ENCODE results near the gene PIEZO2.

PIEZO2 gene

DNA sequence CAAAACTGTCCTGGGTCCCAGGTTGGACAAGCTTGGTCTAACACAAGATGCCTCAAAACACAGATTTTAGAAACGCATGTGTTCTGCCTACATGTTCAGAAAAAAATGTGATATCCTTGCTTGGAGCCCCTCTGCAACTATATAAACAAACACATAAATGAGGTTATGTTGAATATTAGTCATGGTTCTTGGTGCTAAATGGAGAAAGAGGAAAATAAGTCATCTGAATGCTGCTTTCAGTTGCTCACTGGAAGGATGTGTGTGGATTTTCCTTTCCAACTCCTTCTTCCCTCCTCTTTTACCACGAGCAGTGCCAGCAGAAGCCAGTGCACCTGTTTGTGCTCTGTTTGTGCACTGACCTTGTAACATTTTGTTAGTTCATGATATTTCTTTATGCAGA lies 85.3 kb downstream of the PIEZO2 start:
- DNase-seq: no peak

DNA sequence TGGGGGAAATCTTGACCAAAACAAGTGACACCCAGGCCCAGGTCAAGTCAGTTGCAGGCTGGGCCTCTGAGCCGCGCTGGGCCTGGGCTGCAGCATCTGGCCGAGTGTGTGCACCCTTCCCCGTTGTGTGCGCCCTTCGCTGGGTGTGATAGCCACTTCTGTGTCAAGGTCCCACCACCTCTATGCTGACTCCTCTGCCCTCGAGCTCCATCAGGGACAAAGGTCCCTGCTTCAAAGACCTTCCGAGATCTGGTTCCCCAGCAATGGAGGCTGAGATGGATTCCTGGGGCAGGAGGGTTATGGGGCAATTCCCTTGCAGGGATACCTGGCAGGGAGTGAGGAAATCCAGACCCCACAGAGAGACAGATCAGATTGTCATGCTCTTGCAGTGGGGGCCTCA lies 93.6 kb downstream of the PIEZO2 start:
- DNase-seq: no peak

DNA sequence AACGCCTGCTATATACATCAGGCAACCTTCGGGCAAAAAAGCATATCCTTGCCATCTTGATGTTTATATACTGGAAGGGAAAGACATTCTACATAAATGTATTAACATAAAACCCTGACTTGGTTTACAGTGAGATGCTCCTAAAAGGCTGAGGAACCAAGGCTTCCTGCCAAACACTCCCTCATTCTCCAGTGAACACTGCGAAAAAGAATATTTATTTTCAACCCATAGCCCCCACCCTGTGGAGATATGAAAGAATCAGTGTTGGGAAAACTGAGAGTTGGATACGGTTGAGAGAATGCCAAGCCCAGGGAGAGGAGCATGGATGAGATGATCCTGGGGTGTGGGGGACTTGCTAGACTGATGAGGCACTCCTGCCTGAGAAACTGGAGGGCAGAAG lies 94.9 kb downstream of the PIEZO2 start:
- DNase-seq: no peak

DNA sequence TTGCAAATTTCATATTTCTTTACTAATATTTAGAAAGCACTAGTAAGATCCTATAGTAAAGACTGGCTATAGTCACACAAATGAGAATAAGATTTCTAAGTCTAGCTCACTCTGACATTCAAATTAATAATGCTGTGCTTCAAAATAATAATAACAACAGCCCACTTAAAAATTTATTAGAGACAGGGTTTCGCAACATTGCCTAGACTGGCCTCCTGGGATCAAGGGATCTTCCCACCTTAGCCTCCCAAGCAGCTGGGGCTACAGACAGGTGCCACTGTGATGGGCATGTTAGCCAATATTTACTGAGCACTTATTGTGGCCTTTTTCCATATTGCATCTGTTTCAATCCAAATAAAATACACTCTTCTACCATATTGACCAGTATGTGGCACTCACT lies 96.1 kb downstream of the PIEZO2 start:
- DNase-seq: no peak

DNA sequence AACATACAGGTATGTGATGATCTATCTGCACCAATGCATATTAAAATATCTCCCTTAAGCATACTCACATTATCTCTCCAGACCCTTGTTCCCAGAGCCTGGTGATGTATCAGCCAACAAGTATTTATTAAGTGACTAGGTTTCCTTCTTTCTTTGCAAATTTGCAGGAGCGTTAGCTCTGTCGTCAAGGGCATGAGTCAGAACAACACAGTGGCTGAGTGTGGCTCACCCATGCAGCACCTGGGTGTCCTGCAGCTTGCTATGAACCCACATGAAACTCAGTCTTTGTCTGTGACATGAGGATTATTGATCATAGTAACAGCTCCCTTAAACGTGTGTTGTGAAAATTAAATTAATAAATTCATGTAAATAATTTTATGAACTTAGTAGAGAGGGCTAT lies 96.6 kb downstream of the PIEZO2 start:
- DNase-seq: no peak

DNA sequence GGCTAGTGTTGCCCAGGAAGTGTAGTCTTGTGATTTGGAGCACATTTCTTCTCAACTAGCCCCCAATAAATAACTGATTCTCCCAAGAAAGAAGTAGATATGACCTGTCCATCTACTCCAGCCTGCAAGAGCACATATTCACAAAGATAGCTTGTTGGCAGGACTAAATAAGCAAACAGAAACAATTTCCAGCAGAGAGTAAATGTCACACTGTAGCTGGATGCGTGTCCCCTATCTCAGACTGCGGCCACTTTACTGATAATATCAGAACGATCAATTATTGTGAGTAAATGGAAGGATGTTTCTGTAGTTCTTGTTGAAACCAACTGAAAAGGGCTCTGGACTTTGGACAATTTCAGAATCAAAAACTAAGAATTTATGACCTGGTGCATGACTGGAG lies 97.9 kb downstream of the PIEZO2 start:
- DNase-seq: no peak

DNA sequence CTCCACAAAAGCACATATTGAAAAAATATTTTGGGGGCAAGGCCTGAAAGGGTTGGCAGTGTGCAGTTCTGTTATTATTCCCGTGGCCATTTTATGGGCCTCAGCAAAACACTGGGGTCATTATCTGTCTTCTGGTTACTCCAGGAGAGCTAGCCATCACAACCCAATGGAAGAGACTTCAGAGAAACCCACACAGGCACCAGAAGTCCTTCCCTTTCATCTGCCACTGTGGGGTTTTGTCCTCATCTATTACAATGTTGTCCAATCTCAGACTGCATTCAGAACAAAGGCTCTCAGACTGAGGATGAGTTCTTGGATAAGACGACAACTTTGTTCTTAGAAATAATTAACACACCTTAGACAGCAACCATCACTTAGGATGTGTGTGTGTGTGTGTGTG lies 98.4 kb downstream of the PIEZO2 start:
- DNase-seq: no peak

DNA sequence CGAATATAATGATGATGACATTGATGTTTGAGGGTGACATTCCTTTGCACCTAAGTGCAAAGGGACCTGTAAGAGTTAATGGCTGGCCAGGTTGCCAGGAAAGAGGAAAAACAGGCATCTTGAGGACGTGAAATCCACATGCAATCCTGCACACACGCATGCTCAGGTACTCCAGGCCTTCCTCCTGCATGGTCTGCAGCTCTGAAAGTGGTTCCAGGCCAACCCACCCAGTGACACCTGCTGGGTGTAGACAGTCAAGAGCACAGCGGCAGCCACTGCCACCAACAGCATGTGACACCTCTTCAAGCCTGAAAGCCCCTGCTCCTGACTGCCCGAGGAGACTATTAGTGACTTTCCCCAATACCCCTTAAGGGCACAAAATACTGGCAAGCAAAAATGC lies 101.6 kb downstream of the PIEZO2 start:
- no peak for DNase-seq

DNA sequence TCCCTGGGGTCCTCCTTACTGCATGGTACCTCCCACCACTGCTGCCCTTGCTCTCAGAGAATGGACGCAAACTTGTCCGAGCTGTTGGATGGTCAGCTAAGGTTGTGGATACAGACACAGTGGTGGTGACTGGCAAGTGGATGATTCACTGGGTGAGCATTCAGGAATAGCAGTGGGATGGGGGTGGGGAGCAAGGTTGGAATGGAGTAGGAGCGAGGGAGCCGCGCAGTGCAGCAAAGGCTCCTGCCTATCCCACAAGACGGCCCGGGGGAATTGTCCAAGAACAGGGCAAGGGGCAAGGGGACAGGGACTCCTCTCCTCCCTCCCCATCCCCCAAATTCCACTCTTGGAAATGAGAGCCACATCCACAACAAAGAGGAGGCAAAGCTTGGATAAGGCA lies 102.2 kb downstream of the PIEZO2 start:
- DNase-seq: no peak

DNA sequence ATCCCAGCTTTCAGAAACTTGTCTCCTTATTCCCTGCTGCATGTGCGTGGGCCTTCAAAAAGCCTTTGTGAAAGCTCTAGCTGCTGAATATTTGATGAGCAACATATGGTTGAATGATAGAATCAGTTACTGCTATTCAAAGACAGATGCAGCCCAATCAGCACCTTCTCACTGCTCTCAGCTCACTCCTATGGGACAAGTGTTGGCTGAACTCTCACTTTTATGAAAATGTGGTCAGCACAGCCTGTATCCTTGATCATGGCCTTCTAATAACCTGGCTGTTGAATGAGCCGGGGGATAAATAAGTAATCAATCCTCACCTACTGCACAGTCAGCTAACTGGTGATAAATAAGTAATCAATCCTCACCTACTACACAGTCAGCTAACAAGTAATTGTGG lies 103.2 kb downstream of the PIEZO2 start:
- no peak for DNase-seq

DNA sequence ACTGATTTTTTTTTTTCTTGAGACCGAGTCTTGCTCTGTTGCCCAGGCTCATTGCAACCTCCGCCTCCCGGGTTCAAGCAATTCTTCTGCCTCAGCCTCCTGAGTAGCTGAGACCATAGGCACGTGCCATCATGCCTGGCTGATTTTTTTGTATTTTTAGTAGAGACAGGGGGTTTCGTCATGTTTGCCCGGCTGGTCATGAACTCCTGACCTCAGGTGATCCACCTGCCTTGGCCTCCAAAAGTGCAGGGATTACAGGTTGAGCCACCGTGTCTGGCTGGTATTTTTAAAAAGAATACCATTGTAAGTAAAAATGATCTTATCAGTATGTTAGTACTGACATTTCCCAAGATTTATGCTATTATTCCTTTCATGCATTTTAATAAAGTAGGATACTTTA lies 105.7 kb downstream of the PIEZO2 start:
- DNase-seq: no peak

DNA sequence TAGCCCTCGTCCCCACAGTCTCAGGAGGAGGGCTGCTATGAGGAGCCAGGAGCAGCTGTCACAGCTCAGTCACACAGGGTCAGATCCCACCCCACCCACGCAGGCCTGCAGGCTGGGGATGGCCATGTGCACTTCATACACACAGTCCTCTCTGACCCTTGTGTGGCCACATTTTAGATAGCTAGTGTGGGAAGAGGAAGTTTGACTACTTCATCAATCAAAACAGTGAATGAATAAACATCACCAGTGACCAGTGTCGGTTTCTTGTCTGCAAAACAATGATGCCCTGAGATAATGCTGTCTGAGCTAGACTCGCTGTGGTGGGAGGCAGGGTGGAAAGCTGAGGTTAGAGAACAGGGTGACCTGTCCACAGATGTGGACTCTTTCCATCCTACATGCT lies 107.1 kb downstream of the PIEZO2 start:
- DNase-seq: no peak

DNA sequence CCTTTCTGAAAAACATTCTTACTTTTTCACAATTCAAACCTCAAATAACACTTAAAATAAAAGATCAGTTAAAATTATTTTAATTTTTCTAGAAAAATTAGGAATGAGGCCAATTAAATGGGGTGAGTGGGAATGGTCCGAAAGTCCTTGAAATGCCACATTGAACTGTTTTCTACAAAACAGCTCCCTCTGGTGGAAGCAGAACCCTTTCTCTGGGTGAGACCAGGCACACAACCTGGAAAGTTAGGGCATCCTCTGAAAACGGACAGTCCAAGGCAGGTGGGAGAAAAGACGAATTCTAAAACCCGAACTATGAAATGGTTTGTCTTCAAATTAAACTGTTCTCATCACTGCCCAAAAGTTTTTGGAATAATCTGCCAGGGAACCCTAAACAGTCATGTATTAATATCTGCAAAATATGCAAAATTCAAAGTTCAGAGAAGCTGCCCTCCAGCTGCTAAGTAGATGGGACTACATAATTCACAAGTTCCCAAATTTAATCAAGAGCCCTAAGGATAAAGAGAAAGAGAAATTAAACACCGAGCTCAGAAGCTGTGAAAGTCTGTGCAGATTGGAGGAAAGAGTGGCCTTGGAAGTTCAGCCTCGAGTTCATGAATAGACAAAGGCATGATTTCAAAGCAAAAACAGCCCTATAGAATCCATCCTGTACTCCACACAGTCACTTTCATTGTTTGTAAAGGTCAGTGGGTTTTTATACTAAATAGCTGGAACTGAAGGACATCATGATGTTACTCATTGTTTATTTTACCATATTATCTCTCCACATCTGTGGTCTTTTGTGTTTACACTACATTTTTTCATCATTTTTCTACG lies 108.3 kb downstream of the PIEZO2 start:
- no peak for DNase-seq

DNA sequence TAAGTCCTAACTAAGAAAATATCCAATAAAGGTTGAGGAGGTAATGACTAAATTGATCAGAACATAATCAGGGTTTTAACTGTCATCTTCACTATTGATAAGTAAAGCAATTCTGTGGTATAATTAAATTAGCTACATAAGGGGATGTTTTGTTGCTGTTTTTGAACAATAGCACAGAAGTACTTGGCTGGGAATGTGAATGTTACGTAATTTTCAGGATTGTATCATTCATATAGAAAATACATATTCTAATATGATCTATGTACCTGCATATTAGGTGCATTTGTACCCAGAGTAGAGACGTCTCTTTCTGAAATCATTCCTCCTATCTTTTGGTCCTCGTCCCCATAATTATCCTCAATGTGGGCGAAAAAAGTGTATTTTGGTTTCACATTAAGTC lies 109.0 kb downstream of the PIEZO2 start:
- no peak for DNase-seq

DNA sequence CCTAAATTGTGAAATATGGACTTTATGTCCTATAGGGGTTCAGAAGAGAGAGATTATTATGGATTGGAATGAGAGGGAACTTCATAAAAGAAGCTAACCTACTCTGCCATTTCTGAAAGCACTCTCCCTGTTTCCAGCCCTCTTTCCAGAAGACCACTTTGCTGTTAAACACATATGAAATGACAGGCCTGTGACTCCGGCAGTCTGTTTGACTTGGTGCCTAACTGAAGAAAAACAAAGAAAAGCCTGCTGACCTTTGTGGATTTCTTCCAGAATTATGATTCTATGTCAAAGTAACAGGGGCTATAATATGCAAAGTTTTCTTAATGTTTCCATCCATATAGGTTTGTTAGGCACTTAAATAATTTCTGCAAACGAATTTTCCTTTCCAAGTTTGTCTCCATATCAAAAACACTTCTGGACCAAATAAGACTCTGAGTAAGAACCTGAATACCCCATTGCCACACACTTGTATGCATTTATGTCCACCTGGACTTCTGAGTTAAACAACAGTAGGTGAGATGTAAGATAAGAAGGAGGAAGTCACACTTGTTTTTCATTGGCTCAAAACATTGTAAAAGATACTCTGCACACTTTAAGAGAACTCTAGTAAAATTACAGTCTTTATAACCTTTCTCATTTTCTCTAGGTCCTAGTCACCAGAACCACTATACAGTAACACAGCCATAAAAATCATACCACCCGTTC lies 111.7 kb downstream of the PIEZO2 start:
- no peak for DNase-seq

DNA sequence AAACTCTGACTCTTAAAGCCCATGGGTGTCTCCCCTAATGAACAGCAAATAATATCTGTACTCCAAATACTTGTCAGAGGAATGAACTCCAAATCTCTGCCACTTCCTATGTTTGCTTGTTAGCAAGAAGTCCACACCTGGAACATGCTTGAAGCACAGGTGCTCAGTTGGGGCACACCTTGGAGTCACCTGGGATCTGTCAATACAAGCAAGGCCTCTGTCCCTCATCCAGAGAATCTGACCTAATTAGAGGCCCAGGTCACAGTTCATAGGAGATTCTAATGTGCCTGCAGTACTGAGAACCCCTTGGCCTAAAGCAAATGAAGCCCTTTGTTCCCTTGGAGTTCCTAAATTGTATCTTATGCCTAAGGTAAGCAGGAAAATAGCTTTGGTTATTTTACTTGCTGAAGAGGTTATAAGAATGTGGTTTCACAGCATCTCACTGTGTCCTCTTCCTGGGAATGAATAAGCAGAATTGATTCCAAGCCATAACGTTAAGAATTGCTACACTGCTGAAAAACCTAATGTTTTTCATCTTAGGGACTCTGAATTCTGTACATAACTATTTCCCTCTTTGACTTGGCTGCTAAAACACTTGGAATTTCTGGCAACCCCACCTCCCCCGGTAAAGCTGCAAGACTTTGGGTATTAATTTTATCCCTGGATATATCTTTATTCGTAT lies 113.4 kb downstream of the PIEZO2 start:
- no peak for DNase-seq

DNA sequence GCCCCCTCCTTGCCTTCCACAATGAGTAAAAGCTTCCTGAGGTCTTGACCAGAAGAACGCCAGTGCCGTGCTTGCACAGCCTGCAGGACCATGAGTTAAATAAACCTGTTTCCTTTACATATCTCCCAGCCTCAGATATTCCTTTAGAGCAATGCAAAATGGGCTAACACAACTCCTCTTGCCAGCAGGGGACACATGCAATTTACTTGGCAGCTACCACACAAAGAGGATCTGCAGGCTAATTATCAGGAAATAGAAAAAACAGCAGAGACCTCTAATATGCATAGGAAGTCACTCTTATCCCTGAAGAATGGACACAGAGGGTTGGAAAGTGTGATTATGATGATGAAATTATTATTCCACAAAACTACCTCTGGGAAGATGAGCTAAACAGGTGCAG lies 114.0 kb downstream of the PIEZO2 start:
- no peak for DNase-seq

DNA sequence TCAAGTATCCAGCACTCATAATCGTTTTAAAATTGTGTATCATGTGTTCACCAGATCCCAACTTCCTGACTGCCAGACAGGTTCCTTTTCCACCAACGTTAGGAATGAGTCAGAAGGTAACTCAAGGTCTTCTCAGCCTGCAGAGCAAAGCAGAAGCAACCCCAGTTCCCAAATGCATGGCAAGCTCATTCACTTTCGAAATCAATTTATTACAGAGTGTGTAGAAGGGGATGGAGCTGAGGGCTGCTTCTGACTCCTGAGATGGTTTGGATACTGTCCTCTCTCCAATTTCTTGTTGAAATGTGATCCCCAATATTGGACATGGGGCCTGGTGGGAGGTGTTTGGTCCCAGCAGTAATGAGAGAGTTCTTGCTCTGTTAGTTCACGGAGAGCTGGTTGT lies 114.5 kb downstream of the PIEZO2 start:
- no peak for DNase-seq

DNA sequence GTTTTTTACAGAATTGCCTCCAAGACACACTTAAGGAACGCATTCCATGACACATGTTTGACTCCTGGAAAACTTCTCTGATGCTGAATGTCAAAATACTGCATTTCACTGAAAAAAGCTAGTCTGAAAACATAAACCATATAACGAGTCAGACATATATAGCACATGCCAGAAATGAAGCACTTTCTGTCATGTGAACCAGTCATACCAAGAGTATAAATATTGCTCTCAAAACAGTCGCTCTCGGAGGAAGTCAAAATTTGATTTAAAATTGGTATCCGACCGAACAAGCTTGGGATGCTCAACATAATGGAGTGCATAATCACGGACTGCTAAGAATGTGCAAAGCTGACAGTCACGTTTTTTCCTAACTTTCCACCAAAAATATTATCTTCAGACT lies 115.9 kb downstream of the PIEZO2 start:
- DNase-seq: no peak

DNA sequence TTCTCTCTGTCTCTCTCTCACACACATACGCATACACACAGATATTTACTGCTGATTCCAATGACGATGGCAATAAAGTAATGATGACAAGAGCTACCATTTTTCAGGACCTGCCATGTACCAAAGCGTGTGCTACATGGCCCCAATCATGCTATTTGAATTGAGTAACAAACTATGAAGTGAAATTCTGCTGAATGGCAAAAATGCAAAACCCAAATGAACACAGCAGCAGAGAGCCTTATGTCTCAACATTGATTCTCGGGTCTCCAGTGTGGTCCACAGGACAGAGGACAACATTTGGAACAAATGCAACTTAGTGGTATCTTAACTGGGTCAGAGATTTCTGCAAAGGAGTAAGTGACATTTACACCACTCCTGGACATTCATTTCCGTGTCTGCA lies 117.4 kb downstream of the PIEZO2 start:
- DNase-seq: no peak

DNA sequence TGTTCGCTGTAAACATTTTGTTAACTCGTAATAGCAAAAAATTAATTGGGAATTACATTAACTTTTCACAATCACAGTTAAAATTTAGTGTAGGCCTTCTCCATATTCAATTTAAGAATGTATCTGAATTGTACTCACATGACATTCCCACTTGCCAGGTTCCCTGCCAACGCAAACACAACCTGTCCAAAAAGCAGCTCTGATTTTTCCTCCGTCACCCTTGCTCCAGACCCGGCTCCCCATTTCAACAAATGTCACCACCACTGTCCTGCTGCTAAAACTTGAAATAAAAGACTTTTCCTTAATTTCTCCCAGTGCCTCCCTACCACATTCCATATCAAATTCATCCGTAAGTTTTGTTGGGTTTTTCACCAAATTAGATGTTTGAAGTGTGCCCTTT lies 120.3 kb downstream of the PIEZO2 start:
- no peak for DNase-seq

DNA sequence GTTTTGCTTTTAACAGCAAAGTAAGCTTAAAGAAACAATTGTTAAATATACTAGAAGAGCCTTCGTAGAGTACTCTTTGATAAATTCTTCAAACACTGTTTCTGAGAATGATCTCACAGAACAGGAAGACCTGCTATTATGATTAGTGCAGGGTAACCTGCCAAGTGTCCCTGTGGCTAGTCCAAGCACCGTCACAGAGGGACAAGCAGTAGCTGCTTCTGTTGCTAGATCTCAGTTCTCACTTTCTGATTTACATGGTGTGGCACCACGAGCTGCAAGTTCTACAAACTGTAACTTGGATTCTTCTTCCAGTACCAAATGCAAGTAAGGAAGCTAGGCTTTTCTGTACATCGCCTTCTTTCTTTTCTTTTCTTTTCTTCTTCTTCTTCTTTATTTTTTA lies 121.5 kb downstream of the PIEZO2 start:
- no peak for DNase-seq

DNA sequence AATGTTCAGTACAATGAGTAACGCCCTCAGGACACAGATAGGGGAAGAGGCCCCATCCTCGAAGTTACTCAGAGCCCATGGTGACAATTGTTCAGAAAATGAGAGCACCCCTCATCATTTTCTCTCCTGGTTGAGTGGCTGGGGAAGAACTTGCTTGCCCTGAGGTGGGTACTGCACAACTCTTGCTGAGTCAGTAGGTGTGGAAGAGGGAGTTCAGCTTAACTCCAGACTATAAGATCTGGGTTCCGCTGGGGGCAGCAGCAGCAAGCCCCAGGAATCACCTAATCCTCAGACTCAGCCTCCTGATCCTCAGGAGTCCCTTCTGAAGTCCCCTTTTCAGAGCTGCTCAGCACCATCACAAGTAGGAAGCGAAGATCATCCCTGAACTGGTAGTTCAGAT lies 123.7 kb downstream of the PIEZO2 start:
- no peak for DNase-seq
